OCI-M2 (cell line): Measurements from ENCODE around the gene C11orf65.
"Not testable (repeated sequence)": the region's sequence is repeated elsewhere in the genome, so short reads cannot be mapped to it uniquely, and the experiment has no call there.

Experiments
- DNase-seq: peaks from one replicate; lab custom pipeline; 2025; ENCODE audit not compliant: unreplicated experiment; lab: John Stamatoyannopoulos, UW

Gene C11orf65

GRCh38 chr11:108474664-108475463 is 7.5 kb upstream of the C11orf65 start:
- DNase-seq = no peak

DNA sequence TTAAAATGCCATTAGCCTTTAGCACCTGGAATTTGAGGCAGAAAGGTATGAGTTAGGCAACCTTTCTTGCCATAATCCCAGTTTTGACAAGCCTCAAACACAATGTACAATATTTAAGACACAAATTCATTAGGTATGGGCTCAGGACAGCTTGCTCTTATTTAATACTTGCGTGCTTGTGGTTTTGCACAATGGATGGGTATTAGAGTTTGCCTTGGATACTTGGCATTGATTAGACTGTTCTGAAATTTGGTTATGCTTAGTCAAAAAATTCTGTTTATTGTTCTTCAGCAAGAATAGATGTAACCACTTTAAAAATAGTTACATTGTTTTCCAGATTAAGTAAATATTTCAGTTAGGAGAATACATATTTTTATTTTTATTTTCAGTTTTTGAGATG is 5.4 kb upstream of the C11orf65 start:
- no peak for DNase-seq

GRCh38 chr11:108468478-108468864 is 1.1 kb upstream of the C11orf65 start:
- DNase-seq = no peak

GRCh38 chr11:108466405-108466804 is 924 bp downstream of the C11orf65 start:
- no peak for DNase-seq

DNA sequence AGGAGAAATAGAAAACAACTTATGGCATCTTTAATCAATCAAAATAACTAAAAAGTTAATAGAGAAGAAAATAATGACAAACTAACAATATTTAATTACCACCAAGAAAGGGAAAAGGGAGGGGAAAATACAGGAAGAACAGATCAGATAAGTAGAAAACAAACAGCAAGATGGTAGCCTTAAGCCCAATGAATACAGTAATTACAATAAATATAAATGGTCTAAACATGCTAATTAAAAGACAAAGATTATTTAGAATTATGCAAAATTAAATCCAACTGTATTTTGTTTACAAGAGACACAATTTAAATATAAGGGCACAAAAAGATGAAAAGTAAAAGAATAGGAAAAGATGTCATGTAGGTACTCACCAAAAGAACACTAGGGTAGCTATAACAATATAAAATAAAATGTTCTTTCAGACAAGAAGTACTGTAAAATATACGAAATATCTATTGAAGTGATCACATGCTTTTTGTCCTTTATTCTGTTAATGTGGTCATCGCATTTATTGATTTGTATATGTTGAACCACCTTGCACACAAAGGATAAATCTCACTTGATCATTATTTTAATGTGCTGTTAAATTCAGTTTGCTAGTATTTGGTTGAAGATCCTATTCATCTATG is 14.0 kb downstream of the C11orf65 start:
- no peak for DNase-seq

DNA sequence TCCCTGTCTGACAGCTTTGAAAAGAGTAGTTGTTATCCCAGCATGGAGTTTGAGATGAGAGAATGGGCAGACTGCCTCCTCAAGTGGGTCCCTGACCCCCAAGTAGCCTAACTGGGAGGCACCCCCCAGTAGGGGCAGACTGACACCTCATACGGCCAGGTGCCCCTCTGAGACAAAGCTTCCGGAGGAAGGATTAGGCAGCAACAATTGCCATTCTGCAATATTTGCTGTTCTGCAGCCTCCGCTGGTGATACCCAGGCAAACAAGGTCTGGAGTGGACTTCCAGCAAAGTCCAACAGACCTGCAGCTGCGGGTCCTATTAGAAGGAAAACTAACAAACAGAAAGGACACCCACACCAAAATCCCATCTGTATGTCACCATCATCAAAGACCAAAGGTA is 25.9 kb downstream of the C11orf65 start:
- DNase-seq = not testable (repeated sequence)

DNA sequence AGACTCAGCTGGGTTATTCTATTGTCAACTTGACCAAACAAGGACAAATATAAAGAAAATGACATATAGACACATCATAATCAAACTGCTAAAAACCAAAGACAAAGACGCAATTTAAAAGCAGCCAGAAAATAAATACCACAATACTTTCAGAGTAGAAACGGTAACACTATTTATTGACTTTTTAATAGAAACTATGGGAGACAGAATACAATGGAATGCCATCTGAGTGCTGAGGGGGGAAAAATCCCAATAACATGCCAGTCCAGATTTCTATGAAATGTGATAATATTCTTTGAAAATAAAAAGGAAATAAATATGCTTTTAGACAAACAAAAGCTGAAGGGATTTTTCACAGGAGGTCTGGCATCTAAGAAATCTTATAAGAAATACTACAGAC is 30.7 kb downstream of the C11orf65 start:
- DNase-seq = no peak

- no peak for DNase-seq
These were observed 32.3 kb downstream of the C11orf65 start for GRCh38 chr11:108435066-108435465.

DNA sequence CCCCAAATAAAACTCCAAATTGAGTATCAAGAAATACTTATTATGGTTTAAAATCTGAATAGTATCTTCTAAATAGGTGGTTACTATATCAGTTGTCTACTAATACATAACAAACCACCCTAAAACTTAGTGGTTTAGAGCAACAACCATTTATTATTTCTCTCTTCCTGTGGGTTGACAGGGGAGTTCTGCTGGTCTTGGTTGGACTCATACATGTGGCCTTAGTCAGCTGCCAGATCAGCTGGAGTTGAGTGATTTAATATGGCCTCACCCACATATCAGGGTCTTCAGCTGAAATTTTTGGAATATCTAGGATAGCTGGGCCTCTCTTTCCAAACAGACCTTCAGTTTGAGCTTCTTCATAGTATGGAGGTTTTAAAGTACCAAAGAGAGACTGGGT is 34.5 kb downstream of the C11orf65 start:
- DNase-seq = no peak

- no peak for DNase-seq
These were observed 35.3 kb downstream of the C11orf65 start for GRCh38 chr11:108431997-108432396.

DNA sequence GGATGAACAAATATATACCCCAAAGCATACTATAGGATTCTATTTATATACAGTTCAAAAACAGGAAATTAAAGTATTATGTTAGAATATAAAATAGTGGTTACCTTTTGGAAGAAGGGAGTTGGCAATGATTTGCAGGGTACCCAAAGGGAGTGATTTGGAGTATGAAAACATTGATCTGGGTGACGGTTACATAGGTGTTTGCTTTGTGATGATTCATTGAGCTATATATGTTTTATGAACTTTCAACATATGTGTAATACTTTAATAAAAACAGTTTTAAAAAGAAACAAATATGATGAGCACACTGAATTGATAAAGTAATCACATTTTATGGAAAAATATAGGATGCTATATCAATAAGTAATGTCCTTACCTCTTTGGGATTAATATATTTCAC is 36.0 kb downstream of the C11orf65 start:
- no peak for DNase-seq

- not testable (repeated sequence) for DNase-seq
These were observed 49.8 kb downstream of the C11orf65 start for GRCh38 chr11:108417551-108417950.

DNA sequence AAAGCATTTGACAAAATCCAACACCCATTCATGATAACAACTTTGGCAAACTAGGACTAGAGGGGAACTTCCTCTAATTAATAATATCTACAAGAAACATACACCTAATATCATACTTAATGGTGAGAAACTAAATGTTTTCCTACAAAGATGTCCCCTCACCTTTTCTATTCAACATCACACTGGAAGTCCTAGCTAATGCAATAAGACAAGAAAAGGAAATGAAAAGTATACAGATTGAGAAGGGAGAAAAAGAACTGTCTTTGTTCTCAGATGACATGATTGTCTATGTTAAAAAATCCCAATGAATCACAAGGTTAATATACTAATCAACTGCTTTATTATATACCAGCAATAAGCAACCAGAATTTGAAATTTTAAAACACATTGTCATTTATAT is 52.4 kb downstream of the C11orf65 start:
- DNase-seq = no peak

GRCh38 chr11:108405706-108406105 is 61.6 kb downstream of the C11orf65 start:
- no peak for DNase-seq

DNA sequence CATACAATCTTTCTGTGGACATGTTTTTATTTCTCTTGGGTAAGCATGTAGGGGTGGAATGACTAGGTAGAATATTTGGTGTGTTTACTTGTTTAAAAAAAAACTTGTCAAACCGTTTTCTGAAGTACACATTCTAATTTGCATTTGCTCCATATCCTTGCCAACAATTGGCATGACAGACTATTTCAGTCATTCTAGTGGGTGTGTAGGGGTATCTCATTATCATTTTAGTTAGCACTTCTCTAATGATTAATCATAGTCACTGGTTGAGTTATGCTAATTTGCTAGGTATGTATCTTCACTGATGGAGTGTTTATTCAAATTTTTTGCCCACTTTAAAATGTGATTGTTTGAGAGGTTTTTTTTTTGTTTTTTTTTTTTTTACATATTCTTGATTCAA is 64.3 kb downstream of the C11orf65 start:
- DNase-seq = no peak

DNA sequence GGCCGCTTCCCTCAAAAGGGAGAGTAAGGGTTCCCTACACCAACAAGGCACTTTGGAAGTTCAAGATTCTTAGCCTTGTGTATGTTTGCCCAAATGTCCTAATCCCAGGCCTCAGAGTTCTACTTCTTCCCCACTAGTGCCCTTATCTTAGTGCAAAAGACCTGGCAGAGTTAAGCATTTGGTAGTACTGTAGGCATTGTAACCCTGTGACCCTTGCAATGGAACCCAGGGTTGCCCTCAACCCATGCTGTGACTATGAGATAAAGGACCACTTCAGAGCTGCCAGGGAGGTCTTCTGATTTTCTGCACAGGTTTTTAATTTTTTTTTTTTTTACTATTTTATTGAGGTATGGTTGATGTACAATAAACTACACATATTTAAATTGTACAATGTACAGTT is 65.1 kb downstream of the C11orf65 start:
- DNase-seq = no peak

- no peak for DNase-seq
These were observed 68.9 kb downstream of the C11orf65 start for GRCh38 chr11:108398439-108398838.

GRCh38 chr11:108396672-108397071 is 70.7 kb downstream of the C11orf65 start:
- not testable (repeated sequence) for DNase-seq

DNA sequence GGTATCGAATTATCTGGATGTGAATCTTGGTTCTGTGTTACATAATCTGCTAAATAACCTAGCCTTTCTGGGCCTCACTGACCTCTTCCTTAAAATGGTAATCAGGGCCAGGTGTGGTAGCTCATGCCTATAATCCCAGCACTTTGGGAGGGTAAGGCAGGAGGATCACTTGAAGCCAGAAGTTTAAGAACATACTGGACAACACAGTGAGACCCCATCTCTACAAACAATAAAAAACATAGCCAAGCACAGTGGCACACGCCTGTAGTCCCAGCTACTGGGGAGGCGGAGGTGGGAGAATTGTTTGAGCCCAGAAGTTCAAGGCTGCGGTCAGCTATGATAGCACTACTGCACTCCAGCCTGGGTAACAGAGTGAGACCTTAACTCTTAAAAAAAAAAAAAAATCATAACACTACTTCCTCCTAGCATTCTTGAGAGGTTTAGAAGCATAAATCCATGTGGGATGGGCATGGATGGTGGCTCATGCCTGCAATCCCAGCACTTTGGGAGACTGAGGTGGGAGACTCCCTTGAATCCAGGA is 72.5 kb downstream of the C11orf65 start:
- no peak for DNase-seq

DNA sequence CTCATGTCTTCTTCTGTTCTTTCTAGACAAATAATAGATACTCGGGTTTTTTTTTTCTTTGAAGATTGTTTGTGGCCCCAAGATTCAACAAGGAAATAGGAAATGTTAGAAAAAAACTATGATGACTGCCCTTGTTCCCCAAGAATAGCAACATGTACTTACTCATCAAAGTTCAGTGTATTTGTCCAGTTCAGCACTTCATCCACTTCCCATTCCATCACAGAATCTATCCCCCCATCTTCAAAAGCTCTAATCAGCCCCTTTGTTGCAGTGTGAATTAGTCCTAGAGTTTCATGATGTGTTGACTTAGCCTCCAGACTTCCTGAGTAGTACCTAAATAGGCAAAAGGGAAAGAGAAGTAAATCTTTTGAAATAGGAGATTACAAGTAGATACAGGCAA is 74.3 kb downstream of the C11orf65 start:
- no peak for DNase-seq

GRCh38 chr11:108392353-108392752 is 75.0 kb downstream of the C11orf65 start:
- DNase-seq = no peak

GRCh38 chr11:108388576-108388975 is 78.8 kb downstream of the C11orf65 start:
- DNase-seq = no peak
